Midbrain (tissue), 1 donor: ENCODE data around the gene NOL9.
A peak's percentile ranks its signal among the peaks of the same experiment; 100 is the strongest.

Experiments used
- DNase-seq: peaks from one replicate; lab custom pipeline; 2025; lab: John Stamatoyannopoulos, UW

NOL9 gene

GRCh38 chr1:6489383-6489765 lies 64.9 kb downstream of the NOL9 start:
- DNase-seq: no peak

- no peak for DNase-seq
Measured at GRCh38 chr1:6488602-6489382, 65.5 kb downstream of the NOL9 start.

DNA sequence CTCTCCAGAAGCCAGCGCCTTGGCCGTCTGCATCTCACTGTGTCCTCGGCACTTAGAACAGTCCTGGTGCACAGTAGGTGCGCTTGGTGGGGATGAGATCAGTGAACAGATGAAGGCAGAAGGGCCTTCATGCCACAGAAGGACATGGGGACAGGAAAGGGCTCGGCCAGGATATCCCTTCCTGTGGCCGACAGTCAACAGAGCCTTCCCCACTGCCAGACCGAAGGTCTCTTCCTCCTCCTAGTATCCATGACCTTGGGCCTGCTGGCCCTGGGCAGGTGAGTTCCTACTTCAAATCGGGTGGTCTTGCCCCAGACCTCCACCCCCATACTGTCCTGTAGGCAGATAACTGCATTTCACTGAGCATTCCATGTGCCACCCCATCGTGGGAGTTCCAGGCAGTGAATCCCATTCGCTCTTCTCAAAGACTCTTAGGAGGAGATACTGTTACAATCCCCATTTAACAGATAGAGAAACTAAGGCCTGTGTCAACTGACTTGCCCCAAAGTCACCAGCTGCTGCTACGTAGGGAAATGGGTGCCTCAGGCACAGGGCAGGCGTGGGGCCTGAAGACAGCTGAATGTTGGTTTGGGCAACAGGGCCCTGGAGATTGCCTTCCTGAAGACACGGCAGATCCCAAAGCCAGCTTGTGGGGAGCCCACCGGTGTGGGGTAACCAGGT lies 66.4 kb downstream of the NOL9 start:
- no peak for DNase-seq

GRCh38 chr1:6486433-6487011 lies 67.8 kb downstream of the NOL9 start:
- peak; percentile 66 for DNase-seq

DNA sequence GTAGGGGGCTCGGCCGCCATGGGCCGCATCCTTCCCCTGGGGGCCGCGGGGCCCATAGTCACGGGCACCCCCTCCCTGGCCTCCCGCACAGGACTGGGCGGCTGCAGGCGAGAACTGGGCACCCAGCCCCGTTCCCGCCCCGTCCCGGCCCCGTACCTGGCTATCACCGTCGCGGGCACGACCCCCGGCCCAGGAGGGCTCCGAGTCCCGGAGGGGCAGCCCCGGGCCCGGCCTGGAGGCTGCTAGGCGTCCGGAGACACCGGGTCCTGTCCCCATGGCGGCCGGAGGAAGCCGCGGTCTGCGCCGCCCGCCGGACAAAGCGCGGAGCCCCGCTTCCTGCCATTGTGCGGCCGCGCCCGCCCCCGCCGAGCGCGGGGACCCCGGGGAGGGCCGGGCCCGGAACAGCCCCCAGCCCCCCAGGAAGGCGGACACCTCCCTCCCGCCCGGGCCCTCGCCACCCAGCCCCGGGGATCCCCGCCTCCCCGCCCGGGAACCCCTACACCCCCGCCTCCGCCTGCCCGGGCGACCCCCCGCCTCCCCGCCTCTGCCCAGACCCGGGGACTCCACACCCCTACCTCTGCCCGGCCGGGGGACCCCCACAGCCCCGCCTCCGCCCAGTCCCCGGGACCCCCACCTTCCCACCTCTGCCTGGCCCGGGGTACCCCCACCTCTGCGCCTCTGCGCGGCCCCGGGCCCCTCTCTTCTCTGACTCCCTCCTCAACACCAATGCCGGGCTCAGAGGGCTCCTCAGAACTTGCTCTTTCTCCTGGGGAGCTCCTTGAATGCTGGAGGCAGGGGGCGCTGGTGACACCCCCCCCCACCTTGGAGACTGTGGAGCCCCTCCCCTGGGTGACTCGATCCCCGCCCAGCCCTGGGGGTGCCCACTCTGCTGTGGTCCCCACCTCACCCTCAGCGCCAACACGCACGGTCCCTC lies 68.9 kb downstream of the NOL9 start:
- no peak for DNase-seq

GRCh38 chr1:6484826-6485167 lies 69.5 kb downstream of the NOL9 start:
- no peak for DNase-seq

DNA sequence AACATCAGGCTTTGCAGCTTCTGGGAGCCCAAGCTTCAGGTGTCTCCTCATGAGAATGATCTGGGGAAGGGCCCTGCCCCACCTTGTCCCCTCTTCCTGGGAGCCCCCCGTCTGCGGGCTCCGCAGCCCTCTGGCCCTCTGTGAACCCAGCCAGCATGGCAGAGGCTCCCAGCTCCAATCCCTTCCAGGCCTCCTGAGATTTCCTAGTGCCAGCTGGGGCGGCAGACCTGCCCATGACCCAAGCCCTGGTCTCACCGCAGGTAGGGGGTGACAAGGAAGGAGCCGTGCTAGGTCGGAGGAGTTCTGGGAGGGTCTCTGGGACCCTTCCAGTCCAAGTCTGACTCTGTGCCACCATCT lies 70.6 kb downstream of the NOL9 start:
- no peak for DNase-seq

DNA sequence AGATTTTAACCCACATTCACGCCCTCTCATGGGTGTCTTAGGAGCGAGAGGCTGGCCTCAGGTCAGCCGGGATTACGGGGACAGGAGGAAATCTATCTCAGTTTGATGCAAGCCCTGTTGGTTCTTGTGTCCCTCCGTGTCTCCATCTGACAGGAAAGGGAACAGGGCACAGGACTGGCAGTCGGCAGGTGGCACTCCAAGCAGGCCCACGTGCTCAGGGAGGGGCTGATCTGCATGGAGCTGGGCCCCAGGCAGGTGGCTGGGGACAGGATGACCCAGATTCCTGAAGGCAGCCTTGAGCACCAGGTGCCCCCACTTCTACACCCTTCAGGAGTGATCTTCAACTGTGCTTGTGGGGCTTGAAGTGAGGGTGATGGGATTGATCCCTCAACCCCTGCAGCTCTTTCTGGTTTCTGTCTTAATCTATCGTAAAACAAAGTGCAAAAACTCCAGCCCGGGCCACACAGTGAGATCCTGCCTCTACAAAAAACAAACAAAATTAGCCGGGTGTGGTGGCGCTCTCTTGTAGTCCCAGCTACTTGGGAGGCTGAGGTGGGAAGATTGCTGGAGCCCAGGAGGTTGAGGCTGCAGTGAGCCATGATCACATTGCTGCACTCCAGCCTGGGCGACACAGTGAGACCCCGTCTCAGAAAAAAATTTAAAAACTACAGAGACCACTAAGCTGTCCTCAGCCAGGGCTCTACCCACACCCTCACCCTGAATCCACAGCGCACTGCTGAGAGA lies 71.1 kb downstream of the NOL9 start:
- peak; percentile 8 for DNase-seq

DNA sequence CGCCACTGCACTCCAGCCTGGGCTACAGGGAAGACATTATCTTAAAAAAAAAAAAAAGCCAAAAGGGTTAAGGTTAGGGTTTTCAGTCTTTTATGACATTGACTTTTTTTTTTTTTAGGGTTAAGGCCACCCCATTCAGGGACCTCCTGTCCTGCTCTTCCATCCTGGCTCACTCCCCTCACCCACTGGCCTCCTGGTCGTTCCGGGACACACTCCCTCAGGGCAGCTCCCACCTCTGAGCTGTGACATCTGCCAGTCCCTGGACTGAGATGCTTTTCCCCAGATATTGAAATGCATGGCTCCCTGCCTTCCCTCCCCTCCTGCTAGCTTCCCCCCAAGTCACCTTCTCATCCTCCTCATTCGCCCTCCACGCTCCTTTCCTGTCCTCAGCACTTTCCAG lies 72.5 kb downstream of the NOL9 start:
- DNase-seq: no peak

GRCh38 chr1:6477039-6477820 lies 77.1 kb downstream of the NOL9 start:
- no peak for DNase-seq

DNA sequence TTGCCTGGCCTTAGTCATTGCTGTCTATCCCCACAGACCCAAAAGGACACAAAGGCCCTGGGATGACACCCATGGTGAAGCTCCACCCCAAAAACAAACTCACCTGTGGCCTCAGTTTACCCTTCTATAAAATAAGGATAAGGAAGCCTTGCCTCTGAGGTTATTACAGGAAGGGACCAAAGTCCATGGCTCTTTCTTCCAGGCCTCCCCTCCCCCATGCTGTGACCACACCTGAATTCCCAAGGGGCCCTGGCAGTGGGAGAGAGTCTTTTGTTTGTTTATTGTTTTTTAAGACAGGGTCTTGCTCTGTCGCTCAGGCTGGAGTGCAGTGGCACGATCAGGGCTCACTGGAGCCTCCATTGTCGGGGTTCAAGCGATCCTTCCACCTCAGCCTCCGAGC lies 77.8 kb downstream of the NOL9 start:
- DNase-seq: no peak

DNA sequence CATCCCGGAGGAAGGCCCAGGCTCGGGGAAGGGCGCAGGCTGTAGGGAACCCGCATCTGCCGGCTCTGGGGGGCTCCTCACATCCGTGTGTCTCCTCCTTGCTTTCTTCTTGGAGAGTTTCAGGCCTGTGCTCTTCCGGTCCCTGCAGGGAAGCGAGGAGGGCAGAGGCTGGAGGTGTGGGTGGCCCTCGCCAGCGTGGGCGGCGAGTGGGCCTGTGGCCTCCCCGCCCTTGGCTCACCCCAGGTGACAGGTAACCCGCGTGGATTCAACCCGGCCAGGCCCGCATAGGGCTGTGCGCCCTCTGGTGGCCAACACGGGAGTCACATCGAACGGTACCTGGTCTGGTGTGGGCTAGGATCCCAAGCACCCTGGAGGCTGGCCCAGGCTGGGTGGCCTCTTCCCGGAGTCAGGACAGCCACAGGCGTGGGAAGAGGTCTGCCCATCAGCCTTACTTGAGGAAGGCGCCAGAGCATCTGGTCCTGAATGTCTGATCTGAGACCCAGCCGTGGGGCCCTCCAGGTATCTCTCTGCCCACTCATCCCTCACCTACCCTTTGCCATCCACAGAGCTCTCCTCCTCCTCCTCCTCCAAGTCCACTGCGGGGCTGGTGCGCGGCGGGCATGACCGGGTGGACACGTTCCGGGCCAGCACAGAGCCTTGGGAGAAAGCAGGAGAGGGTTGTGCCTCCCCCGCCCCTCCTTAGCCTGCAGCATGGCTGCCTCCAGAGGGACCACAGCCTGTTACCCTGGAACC lies 78.8 kb downstream of the NOL9 start:
- DNase-seq: peak; percentile 27

GRCh38 chr1:6474815-6475282 lies 79.5 kb downstream of the NOL9 start:
- no peak for DNase-seq

DNA sequence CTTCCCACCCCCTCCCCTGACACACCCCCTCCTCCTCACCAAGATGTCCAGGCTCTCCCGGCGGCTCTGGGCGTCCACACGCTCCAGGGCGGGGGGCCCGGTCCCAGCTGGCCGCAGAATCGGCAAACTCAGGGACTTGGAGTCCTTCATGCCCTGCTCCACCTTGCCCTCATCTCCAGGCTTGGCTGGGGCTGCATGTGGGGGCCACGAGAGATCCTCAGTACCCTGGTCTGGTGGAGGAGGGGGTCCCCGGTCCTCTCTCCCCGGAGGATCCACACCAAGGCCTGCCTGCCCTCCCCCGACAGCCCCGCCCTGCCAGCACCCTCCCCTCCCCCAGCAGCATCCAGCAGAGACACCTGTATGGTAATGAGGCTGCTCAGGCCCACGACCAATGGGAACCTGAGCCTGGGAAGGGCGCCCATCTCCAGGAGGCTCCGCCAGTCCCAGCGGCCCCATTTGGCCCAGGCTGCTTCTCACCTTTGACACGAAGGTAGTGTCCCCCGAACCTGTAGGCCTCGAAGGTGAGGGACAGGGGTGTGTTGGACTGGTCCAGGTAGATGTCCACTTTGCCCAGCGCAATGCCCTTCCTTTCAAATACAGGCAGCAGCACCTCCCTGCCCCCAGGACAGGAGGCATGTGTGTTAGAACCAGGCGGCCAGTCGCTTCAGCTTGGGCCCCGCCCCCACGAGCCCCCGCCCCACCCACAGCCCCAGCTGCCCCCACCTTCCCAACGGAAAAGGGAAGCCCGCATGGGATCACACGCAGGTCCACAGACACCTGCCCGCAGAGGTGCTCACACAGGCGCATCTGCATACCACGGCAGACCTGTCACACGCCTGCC lies 80.1 kb downstream of the NOL9 start:
- no peak for DNase-seq

DNA sequence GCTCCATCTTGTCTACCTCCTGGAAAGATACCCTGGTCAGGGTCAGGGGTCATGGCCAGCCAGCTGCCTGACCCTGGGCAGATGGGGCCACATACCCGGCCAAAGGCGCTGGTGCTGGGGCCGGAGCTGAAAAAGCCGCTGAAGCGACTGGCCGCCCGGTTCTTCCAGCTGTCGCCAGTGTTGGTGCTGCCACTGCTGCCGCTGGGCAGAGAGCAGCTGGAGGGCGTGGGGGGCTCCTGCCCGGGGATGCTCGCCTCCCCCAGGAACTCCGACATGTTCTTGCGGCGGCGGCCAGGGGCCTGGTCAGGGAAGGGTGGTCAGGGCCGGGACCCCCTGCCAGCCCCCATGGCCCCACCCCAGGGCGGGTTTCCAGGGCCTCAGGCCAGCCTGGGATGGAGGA lies 81.2 kb downstream of the NOL9 start:
- DNase-seq: no peak

DNA sequence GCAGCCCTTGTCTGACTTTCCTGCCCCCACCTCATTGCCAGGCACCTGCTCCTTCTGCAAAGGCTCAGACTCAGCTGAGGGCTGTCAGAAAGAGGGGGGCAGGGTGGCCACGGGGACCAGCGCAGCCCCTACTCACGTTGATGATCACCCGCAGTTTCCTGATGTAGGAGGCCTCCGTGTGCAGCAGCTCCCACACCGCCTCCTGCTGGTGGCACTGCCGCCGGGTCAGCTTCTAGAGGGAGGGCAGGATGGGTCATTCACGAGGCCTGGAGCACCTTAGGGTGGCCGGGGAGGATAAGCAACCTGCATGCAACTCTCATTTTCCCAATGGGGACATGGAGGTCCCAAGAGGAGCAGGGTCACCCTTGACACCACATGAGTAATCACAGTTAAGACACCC lies 81.9 kb downstream of the NOL9 start:
- DNase-seq: no peak

DNA sequence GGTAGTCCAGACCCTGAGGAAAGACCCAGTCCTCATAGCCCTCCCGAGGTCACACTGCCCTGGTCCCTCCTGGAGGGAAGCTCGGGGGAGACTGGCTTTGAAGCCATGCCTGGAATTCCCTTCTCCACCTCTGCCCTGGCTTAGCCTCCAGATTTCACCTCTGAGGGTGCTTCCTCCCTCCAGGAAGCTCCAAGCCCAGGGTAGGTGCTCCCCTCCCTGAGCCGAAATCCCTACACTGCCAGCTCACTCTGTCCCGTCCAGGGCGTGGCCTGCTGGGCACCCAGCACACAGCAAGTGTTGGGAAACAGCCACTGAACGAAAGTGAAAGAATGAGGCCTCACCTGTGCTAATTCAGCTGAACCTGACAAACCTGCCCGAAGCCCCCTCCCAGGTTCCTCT lies 82.3 kb downstream of the NOL9 start:
- DNase-seq: no peak
